Lung (tissue), 12 donors: ENCODE data around the gene PSMB5. TPM values are rescaled to one million over a fixed set of nuclear protein-coding genes. Genes with fewer than 3 reads are reported as not detected.

Experiments used
- ATAC-seq: fragments of 200-7000 bp; cut with Tn5 transposase; one replicate; pipeline ENCODE4 v1.9.1; 2020; ENCODE audit warnings: moderate number of reproducible peaks; ENCODE audit not compliant: insufficient read depth, low FRiP score
- DNase-seq, 3 donors: peaks; one replicate each; pipeline ENCODE4 v3.0.0-alpha.2; 2013 to 2017
- H3K27ac ChIP-seq, 2 donors: one replicate each; pipeline ENCODE4 v1.5.1; 2013; ENCODE audit warnings: mild to moderate bottlenecking in 2 of 2, moderate library complexity in 2 of 2, control low read depth in 1 of 2, inconsistent platforms in 1 of 2, low read depth in 1 of 2, low read length in 1 of 2
- H3K27me3 ChIP-seq, 3 donors: one replicate each; pipeline ENCODE4 v1.5.1; 2013; ENCODE audit warnings: low read length in 2 of 3; ENCODE audit not compliant: control insufficient read depth in 3 of 3, insufficient read depth in 3 of 3
- H3K36me3 ChIP-seq, 4 donors: one replicate each; pipeline ENCODE4 v1.5.1; 2013; ENCODE audit warnings: low read length in 4 of 4, mild to moderate bottlenecking in 1 of 4, moderate library complexity in 1 of 4; ENCODE audit not compliant: control insufficient read depth in 4 of 4, insufficient read depth in 4 of 4
- H3K4me1 ChIP-seq, 5 donors: one replicate each; pipeline ENCODE4 v1.5.1; 2013; ENCODE audit warnings: low read length in 5 of 5, mild to moderate bottlenecking in 2 of 5, moderate library complexity in 1 of 5; ENCODE audit not compliant: control insufficient read depth in 5 of 5, insufficient read depth in 5 of 5
- H3K4me3 ChIP-seq: one replicate; pipeline ENCODE4 v1.5.1; 2013; ENCODE audit warnings: mild to moderate bottlenecking, control low read depth, moderate library complexity
- H3K9ac ChIP-seq, 2 donors: one replicate each; pipeline ENCODE4 v1.5.1; 2013; ENCODE audit warnings: low read length in 2 of 2, control low read depth in 1 of 2; ENCODE audit not compliant: insufficient read depth in 1 of 2
- H3K9me3 ChIP-seq, 4 donors: one replicate each; pipeline ENCODE4 v1.5.1; 2013; ENCODE audit warnings: low read length in 3 of 4, mild to moderate bottlenecking in 1 of 4, moderate library complexity in 1 of 4; ENCODE audit not compliant: control insufficient read depth in 4 of 4, insufficient read depth in 3 of 4
- WGBS, 2 donors: extraction: QIAGEN DNeasy Blood & Tissue Kit; methylation state at CpG; one replicate each; pipeline ENCODE4 v1.1.7; 2013; 5-methylcytosine and 5-hydroxymethylcytosine counted together
- polyA plus RNA-seq, 2 donors: library from polyadenylated mRNA; stranded (reverse); fragments of 200-250 nt; gene quantifications; one replicate each; pipeline ENCODE4 v1.2.1, GENCODE V29; 2013
- total RNA-seq, 2 donors: library from RNA; depleted of rRNA in 1 of 2; stranded (reverse); fragments of >200 nt in 1 of 2; gene quantifications; one replicate each; pipeline ENCODE4 v1.2.1, GENCODE V29; 2014 to 2021
- TF ChIP-seq, protein P1 (sequence below): IDR thresholded peaks from 2 replicates; pipeline ENCODE4 v1.5.1; 2012; ENCODE audit warnings: mild to moderate bottlenecking; ENCODE audit errors: control extremely low read depth, extremely low read depth
- donor health status: control.
- donor health status: control.
- donor health status: Bipolar disorder and iron deficiency.
- donor health status: healthy.
- donor health status: DM: yes; HTN: yes; CAD: no.

PSMB5 gene
- total and polyA plus RNA-seq, 4 donors, result 64.8 to 147 (median 101) TPM

DNA sequence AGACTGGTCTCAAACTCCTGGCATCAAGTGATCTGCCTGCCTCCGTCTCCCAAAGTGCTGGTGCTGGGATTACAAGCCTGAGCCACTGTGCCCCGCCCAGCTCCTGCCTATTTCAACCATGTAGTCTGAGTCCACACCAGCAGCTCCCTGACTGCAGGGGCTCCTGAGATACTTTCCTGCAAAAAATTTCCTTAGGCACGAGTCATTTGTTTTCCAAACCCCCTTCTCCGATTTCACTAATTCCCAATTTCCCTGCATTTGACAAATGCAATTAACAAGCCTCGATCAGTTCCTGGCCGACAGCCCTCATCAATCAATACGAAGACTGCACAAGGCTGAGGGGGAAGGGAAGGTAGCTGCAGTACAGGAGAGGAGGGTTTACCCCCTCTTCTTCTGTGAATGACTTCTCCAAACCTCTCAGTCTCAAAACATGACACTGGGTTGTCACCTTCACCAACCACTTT is 10.1 kb downstream of the PSMB5 start:
- WGBS, 2 donors, result 86 to 87% methylated on average over 7 of the region's 7 CpGs
- no peak overlapping the region for H3K9ac ChIP-seq
- TF ChIP-seq, protein P1, sequence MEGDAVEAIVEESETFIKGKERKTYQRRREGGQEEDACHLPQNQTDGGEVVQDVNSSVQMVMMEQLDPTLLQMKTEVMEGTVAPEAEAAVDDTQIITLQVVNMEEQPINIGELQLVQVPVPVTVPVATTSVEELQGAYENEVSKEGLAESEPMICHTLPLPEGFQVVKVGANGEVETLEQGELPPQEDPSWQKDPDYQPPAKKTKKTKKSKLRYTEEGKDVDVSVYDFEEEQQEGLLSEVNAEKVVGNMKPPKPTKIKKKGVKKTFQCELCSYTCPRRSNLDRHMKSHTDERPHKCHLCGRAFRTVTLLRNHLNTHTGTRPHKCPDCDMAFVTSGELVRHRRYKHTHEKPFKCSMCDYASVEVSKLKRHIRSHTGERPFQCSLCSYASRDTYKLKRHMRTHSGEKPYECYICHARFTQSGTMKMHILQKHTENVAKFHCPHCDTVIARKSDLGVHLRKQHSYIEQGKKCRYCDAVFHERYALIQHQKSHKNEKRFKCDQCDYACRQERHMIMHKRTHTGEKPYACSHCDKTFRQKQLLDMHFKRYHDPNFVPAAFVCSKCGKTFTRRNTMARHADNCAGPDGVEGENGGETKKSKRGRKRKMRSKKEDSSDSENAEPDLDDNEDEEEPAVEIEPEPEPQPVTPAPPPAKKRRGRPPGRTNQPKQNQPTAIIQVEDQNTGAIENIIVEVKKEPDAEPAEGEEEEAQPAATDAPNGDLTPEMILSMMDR, result no peak
- no peak for DNase-seq
- no peak for ATAC-seq
- H3K4me1 ChIP-seq, result peaks cover 0 to 16% (median 3%) of the 10 kb centered on the region in 5 donors
- H3K4me3 ChIP-seq, result no peak overlapping the region
- no peaks in the 10 kb centered on the region for H3K27me3 ChIP-seq
- H3K36me3 ChIP-seq, result peaks cover 0 to 15% (median 9%) of the 10 kb centered on the region in 4 donors
- no peak overlapping the region for H3K27ac ChIP-seq
- H3K9me3 ChIP-seq, result no peaks in the 10 kb centered on the region

DNA sequence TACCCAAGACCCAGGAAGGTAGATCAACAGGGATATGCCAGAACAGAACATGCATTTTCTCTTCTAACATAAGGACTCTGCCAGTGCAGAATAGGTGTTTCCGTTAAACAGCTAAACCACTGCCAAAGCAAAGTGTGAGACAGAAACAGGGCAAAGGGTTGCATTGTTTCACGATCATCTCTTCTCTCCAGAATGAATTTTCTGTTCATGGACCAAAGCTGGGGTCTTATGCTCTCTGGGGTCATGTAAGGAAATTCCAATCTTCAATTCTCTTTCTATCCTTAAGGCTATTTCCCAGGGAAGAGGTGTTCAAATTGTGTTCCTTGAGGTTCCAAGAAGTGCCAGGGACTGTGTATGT is 10.9 kb downstream of the PSMB5 start:
- no peak overlapping the region for H3K27ac ChIP-seq
- no peak overlapping the region for H3K9ac ChIP-seq
- no peak for DNase-seq
- H3K9me3 ChIP-seq, result no peaks in the 10 kb centered on the region
- no peaks in the 10 kb centered on the region for H3K27me3 ChIP-seq
- no peak overlapping the region for H3K4me3 ChIP-seq
- ATAC-seq, result no peak
- peaks cover 0 to 13% (median 5%) of the 10 kb centered on the region in 4 donors for H3K36me3 ChIP-seq
- TF ChIP-seq, protein P1, result no peak
- H3K4me1 ChIP-seq, result peaks cover 0 to 16% (median 1%) of the 10 kb centered on the region in 5 donors
- WGBS, 2 donors, result 92 to 96% methylated on average over 2 of the region's 2 CpGs

DNA sequence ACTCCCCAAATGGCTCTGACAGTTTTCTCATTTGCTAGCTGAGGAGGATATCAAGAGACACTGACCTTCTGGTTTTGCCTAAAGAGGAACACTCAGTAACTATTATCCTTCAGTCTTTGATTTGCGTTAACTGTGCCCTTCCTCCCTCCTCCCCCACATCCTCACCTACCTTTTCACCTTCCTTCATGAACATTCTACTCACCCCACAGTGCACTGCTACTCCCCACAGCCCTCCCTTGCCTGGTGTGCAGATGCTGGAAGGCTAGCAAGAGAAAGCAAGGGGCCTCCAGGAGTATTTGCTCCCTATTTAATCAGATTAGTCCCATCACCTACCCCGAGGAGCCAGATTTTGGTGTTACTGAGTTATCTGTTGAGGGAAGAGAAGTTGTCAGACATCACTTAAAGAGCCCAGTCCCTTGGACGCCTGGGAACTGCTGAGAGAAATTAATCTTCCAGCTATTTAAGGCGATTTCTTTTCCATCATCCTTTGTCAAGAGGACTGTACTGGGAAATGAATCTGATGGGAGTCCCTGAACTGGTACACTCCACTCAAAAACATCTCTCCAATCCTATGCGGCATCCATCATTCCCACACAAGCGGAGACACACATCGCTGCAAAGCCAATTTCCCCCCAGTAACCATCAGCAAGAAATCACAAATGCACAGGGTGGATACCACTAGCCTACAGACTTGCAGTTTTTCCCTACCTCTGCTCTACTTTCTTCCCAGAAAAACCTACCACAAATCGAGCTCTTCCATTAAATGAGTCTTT is 11.5 kb downstream of the PSMB5 start:
- H3K27ac ChIP-seq, result no peak overlapping the region
- peaks cover 0 to 16% (median 0%) of the 10 kb centered on the region in 5 donors for H3K4me1 ChIP-seq
- ATAC-seq (no peak), DNase-seq (no peak)
- no peaks in the 10 kb centered on the region for H3K9me3 ChIP-seq
- 85 to 88% methylated on average over 8 of the region's 8 CpGs for WGBS, 2 donors
- no peak overlapping the region for H3K4me3 ChIP-seq
- peaks cover 0 to 13% (median 3%) of the 10 kb centered on the region in 4 donors for H3K36me3 ChIP-seq
- TF ChIP-seq, protein P1, result no peak
- H3K9ac ChIP-seq, result no peak overlapping the region
- no peaks in the 10 kb centered on the region for H3K27me3 ChIP-seq
